Natural killer cell treated with Interleukin-12 subunit alpha and Interleukin-12 subunit beta and Interleukin-15 and Interleukin-18, amount 100 ng/mL, for 72 hours (primary cell): ENCODE results near the gene USP24. TPM values are rescaled to one million over a fixed set of nuclear protein-coding genes. Genes with fewer than 3 reads are reported as not detected.

Source experiments
- ATAC-seq, 2 donors: fragments of 150-1000 bp; cut with Tn5 transposase in 1 of 2; sonication (Bioruptor Pico), chemical (Tn5 transposase) in 1 of 2; 2 replicates each; pipeline ENCODE4 v1.10.0; 2021
- DNase-seq: peaks from one replicate; pipeline ENCODE4 v3.0.0; 2022; ENCODE audit warnings: low spot score
- H3K27ac Mint-ChIP-seq, 2 donors: 1 replicate in 1 of 2; 2 replicates in 1 of 2; pipeline ENCODE4 v1.8.0; 2022; ENCODE audit warnings: mixed read lengths in 2 of 2, mild to moderate bottlenecking in 1 of 2, moderate library complexity in 1 of 2
- H3K27me3 Mint-ChIP-seq, 2 donors: 1 replicate in 1 of 2; 2 replicates in 1 of 2; pipeline ENCODE4 v1.8.0; 2022; ENCODE audit warnings: mixed read lengths in 2 of 2
- H3K36me3 Mint-ChIP-seq: one replicate; pipeline ENCODE4 v1.8.0; 2022; ENCODE audit warnings: mixed read lengths
- H3K4me1 Mint-ChIP-seq, 2 donors: 1 replicate in 1 of 2; 2 replicates in 1 of 2; pipeline ENCODE4 v1.8.0; 2022; ENCODE audit warnings: low read depth in 2 of 2, mixed read lengths in 2 of 2, mild to moderate bottlenecking in 1 of 2
- H3K4me3 Mint-ChIP-seq: one replicate; pipeline ENCODE4 v1.8.0; 2022; ENCODE audit warnings: mixed read lengths
- H3K9me3 Mint-ChIP-seq: 2 replicates; pipeline ENCODE4 v1.8.0; 2022; ENCODE audit warnings: mixed read lengths
- total RNA-seq, 2 donors: library from RNA; stranded (reverse); gene quantifications; one replicate each; pipeline ENCODE4 v1.2.3, GENCODE V29; 2022

The USP24 gene
- total RNA-seq = 10 to 100 TPM; 66.8 to 83.1 TPM

DNA sequence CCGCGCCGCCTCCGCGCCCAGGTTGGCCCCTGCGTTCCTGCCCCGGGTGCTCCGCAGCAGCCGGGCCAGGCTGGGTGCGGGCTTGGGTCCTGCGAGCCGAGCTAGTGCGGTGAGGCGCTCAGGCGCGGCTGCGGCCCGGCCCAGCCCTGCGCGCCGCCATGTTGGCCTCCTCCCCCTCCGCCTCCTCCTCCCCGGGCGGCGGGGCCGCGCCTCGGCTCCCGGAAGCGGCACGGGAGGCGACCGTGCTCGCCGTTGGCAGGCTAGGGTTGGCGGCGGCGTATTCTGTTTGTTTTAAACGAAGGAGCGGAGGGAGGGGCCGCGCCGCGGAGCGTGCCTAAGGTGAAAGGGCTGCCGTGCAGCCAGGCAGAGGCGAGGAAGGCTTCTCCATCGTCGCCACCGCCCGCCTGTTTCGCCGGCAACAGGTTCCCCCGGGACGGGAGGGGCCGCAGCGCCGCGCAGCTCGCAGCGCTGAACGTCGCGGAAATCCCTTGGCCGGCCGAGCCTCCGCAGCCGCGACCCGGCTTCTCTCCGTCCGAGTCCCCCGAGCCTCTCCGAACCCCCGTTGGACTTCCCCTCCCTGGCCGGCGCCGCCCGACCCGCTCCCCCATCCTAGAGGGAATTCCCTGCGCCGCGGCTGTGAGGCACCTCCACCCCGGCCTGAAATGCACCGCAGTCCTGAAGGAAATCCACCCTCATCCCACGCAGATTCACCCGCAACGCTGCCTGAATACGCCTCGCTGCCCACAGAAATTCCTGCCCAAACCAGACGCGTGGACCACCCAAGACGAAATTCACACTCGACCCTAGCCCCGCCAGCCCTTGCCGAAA lies at the start of gene USP24:
TSS of gene USP24 (minus strand) at position 171 of the 828 bp plus-strand sequence. CDS start 251 bp downstream, outside the sequence.
- ATAC-seq (peak; percentile 92 to 94), DNase-seq (peak; percentile 87)
- Mint-ChIP-seq H3K4me1 (peaks cover 54 to 66% of the 10 kb centered on the region in 2 donors), H3K27ac (peak within 1 kb of the TSS; percentile 98), H3K9me3 (no peaks in the 10 kb centered on the region), H3K36me3 (peaks cover 7% of the 10 kb centered on the region), H3K27me3 (no peaks in the 10 kb centered on the region), H3K4me3 (peak within 1 kb of the TSS; percentile 99)

DNA sequence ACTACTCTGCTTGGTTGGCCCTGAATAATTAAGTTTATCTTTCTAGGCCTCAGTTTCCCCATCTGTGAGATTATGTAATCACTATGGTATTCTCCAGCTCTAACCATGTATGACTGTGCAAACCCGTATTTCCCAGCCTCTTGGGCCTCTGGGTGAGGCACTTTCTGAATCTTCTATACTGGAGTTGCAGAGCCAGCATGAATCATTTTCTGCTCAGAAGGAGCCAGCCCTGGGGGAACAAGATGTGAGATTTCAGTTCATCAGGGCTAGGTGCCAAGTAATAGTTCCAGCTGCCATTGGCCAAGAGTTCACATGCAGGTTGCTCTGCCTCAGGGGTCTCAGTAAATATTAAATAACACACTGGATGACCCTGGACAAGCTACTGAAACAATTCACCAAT lies 47.7 kb upstream of the USP24 start:
- H3K36me3 Mint-ChIP-seq = no peaks in the 10 kb centered on the region
- peaks cover 0 to 3% of the 10 kb centered on the region in 2 donors for H3K27me3 Mint-ChIP-seq
- no peaks in the 10 kb centered on the region for H3K9me3 Mint-ChIP-seq
- H3K4me3 Mint-ChIP-seq = no peak overlapping the region
- no peak for DNase-seq
- ATAC-seq = no peak
- no peak overlapping the region for H3K27ac Mint-ChIP-seq
- peaks cover 14 to 17% of the 10 kb centered on the region in 2 donors for H3K4me1 Mint-ChIP-seq

GRCh38 chr1:55259911-55260609 lies 44.9 kb upstream of the USP24 start:
- ATAC-seq = no peak
- no peak overlapping the region for H3K27ac Mint-ChIP-seq
- no peak for DNase-seq
- H3K36me3 Mint-ChIP-seq = no peaks in the 10 kb centered on the region
- no peak overlapping the region for H3K4me3 Mint-ChIP-seq
- peaks cover 18 to 22% of the 10 kb centered on the region in 2 donors for H3K4me1 Mint-ChIP-seq
- H3K27me3 Mint-ChIP-seq = peaks cover 0 to 3% of the 10 kb centered on the region in 2 donors
- no peaks in the 10 kb centered on the region for H3K9me3 Mint-ChIP-seq

- Mint-ChIP-seq H3K4me1 (peaks cover 19 to 24% of the 10 kb centered on the region in 2 donors), H3K27ac (peak overlapping the region in 1 of 2 donors; percentile 63), H3K9me3 (no peaks in the 10 kb centered on the region), H3K36me3 (no peaks in the 10 kb centered on the region), H3K4me3 (peak overlapping the region; percentile 61), H3K27me3 (peaks cover 0 to 3% of the 10 kb centered on the region in 2 donors)
- no peak for DNase-seq
- peak; percentile 61 to 79 for ATAC-seq
Observed at GRCh38 chr1:55257958-55258357, 42.8 kb upstream of the USP24 start.

DNA sequence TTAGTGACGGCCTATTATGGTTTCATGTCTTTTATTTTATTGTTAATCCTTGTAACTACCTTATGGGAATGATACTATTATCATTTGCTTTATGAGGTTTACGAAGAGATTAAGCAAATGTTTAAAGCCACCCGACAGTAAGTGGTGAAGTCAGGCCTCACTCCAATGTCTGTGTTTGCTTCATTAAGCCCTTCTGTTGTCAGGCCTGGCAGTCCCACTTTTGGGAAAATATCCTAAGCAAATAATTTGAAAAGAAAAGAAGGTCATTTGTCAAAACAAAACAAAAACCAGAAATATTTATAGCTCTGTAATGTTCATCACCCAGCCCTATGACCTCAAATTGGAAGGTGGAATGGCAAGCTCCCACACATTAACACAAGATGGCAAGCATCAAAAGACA lies 40.7 kb upstream of the USP24 start:
- H3K4me1 Mint-ChIP-seq = peaks cover 19 to 25% of the 10 kb centered on the region in 2 donors
- no peak for ATAC-seq
- no peak overlapping the region for H3K4me3 Mint-ChIP-seq
- H3K36me3 Mint-ChIP-seq = no peaks in the 10 kb centered on the region
- no peak for DNase-seq
- H3K9me3 Mint-ChIP-seq = no peaks in the 10 kb centered on the region
- no peak overlapping the region for H3K27ac Mint-ChIP-seq
- no peaks in the 10 kb centered on the region for H3K27me3 Mint-ChIP-seq

GRCh38 chr1:55252942-55253589 lies 37.9 kb upstream of the USP24 start:
- DNase-seq (no peak), ATAC-seq (no peak)
- Mint-ChIP-seq H3K27me3 (no peaks in the 10 kb centered on the region), H3K4me1 (peaks cover 10 to 16% of the 10 kb centered on the region in 2 donors), H3K36me3 (no peaks in the 10 kb centered on the region), H3K9me3 (no peaks in the 10 kb centered on the region), H3K27ac (peak overlapping the region in 1 of 2 donors; percentile 28), H3K4me3 (no peak overlapping the region)

- DNase-seq (no peak), ATAC-seq (no peak)
- Mint-ChIP-seq H3K9me3 (no peaks in the 10 kb centered on the region), H3K4me3 (no peak overlapping the region), H3K27ac (no peak overlapping the region), H3K36me3 (no peaks in the 10 kb centered on the region), H3K4me1 (peaks cover 3 to 8% of the 10 kb centered on the region in 2 donors), H3K27me3 (no peaks in the 10 kb centered on the region)
Observed at GRCh38 chr1:55250399-55251075, 35.4 kb upstream of the USP24 start.

DNA sequence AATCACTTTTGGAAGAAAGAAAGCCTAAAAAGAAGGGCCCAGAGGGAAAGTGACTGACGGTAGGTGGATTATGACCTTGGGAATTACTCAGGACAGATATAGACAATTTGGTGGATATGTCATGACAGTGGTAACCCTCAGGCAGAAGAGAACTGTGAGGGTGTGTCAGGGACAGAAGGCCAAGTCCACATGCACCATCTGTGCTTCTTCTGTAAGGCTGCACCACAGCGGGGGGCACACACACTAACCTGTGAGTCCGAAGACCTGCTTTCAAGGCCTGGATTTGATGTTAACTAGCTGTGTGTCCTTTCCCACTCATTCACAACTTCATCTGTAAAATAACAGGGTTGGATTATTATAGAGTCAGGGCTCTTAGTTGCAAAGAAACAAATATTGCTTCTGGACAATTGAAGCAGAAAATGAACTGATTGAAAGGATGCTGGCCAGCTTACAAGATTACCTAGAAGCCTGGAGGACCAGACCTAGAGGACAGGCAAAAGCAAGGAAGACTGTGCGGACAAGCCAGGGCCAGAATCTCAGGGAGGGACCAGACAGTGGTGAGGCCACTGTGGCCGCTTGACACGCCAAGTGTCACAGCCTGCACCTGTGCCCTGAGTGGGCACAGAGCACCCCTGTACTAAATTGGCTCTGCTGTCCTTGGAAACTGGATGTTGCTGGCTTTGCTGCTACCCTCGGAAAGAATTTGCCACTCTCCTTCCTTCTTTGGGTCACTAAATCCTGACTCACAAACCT lies 34.7 kb upstream of the USP24 start:
- Mint-ChIP-seq H3K4me3 (no peak overlapping the region), H3K9me3 (no peaks in the 10 kb centered on the region), H3K27ac (peak overlapping the region in 1 of 2 donors; percentile 5), H3K36me3 (no peaks in the 10 kb centered on the region), H3K4me1 (peaks cover 3 to 8% of the 10 kb centered on the region in 2 donors), H3K27me3 (no peaks in the 10 kb centered on the region)
- ATAC-seq (no peak), DNase-seq (no peak)

- Mint-ChIP-seq H3K36me3 (no peaks in the 10 kb centered on the region), H3K4me3 (no peak overlapping the region), H3K4me1 (peaks cover 0 to 3% of the 10 kb centered on the region in 2 donors), H3K27ac (no peak overlapping the region), H3K27me3 (peaks cover 0 to 3% of the 10 kb centered on the region in 2 donors), H3K9me3 (no peaks in the 10 kb centered on the region)
- ATAC-seq (no peak), DNase-seq (no peak)
Observed at GRCh38 chr1:55246896-55247295, 31.7 kb upstream of the USP24 start.

GRCh38 chr1:55246331-55246730 lies 31.2 kb upstream of the USP24 start:
- H3K9me3 Mint-ChIP-seq = no peaks in the 10 kb centered on the region
- peaks cover 0 to 3% of the 10 kb centered on the region in 2 donors for H3K27me3 Mint-ChIP-seq
- H3K4me3 Mint-ChIP-seq = no peak overlapping the region
- H3K27ac Mint-ChIP-seq = no peak overlapping the region
- ATAC-seq = no peak
- no peaks in the 10 kb centered on the region for H3K36me3 Mint-ChIP-seq
- DNase-seq = no peak
- peaks cover 0 to 3% of the 10 kb centered on the region in 2 donors for H3K4me1 Mint-ChIP-seq

DNA sequence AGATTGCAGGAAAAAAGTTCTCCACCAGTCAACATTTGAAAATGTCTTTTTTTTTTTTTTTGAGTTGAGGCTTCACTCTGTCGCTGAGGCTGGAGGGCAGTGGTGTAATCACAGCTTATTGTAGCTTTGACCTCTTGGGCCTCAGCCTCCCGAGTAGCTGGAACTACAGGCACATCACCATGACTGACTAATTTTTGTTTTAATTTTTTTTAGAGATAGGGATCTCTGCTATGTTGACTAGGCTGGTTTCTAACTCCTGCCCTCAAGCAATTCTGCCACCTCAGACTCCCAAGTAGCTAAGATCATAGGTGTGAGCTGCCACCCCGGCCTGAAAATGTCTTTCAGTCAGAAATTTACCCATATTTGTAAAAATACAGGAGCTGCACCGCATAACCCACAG lies 30.6 kb upstream of the USP24 start:
- no peak for ATAC-seq

GRCh38 chr1:55244476-55245099 lies 29.4 kb upstream of the USP24 start:
- H3K9me3 Mint-ChIP-seq = no peaks in the 10 kb centered on the region
- no peak overlapping the region for H3K27ac Mint-ChIP-seq
- H3K4me3 Mint-ChIP-seq = no peak overlapping the region
- no peak for DNase-seq
- peaks cover 0 to 3% of the 10 kb centered on the region in 2 donors for H3K27me3 Mint-ChIP-seq
- peaks cover 0 to 3% of the 10 kb centered on the region in 2 donors for H3K4me1 Mint-ChIP-seq
- H3K36me3 Mint-ChIP-seq = no peaks in the 10 kb centered on the region
- ATAC-seq = peak in 1 of 2 donors; percentile 31

More for the DNA sequence above, 30.6 kb upstream of the USP24 start:
- Mint-ChIP-seq H3K27ac (no peak overlapping the region), H3K9me3 (no peaks in the 10 kb centered on the region), H3K27me3 (peaks cover 0 to 3% of the 10 kb centered on the region in 2 donors), H3K4me3 (no peak overlapping the region), H3K36me3 (no peaks in the 10 kb centered on the region), H3K4me1 (peaks cover 0 to 3% of the 10 kb centered on the region in 2 donors)
- no peak for DNase-seq
